ENCODE results near the gene GSC2. TPM values are rescaled to one million over a fixed set of nuclear protein-coding genes. Genes with fewer than 3 reads are reported as not detected.

GSC2 gene
- polyA plus RNA-seq, 1 donor from 2014 or later = not detected

DNA sequence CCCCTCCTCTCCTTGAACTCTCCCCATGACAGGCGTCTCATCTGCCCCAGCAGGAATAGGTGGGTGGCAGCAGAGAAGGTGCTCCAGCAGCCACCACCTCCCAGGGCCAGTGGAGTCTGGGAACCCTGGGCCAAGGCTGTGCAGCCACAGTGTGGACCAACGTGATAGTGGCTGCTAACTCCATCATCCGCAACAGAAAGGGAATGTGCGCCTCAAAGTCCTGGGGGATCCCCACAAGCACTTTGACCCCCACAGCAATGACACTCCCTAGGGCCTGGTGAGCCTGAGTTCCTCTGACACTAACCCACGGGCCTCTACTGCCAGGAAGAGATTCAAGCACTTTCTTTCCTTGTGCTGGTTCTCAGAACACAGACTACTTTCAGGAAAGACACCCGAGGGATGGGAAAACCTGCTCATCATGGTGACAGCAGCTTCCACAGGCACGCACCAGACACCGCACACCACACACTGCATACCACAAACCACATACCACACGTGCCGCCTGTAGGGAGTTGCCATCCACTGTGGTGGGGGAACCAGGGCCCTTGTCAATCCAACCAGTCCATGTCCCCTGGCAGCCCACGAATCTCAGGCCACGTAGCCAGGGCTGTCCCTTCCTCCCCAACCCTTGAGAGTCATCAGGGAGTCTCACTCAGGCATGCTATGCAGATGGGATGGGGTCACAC is 31.8 kb upstream of the GSC2 start:
- Mint-ChIP-seq H3K4me1 (peaks cover 7 to 14% (median 14%) of the 10 kb centered on the region in 3 donors), H3K4me3 (peak overlapping the region in 2 of 4 donors; percentile 39 to 56), H3K27me3 (peaks cover 2% of the 10 kb centered on the region), H3K36me3 (no peaks in the 10 kb centered on the region), H3K27ac (peak overlapping the region in 1 of 3 donors; percentile 61), H3K9me3 (no peaks in the 10 kb centered on the region)

GRCh38 chr22:19180740-19181410 is 30.8 kb upstream of the GSC2 start:
- H3K27ac Mint-ChIP-seq = peak overlapping the region in 1 of 3 donors; percentile 50
- peak overlapping the region in 1 of 4 donors; percentile 100 for H3K4me3 Mint-ChIP-seq
- peaks cover 2% of the 10 kb centered on the region for H3K27me3 Mint-ChIP-seq
- H3K9me3 Mint-ChIP-seq = no peaks in the 10 kb centered on the region
- no peaks in the 10 kb centered on the region for H3K36me3 Mint-ChIP-seq
- H3K4me1 Mint-ChIP-seq = peaks cover 9 to 14% (median 14%) of the 10 kb centered on the region in 3 donors

DNA sequence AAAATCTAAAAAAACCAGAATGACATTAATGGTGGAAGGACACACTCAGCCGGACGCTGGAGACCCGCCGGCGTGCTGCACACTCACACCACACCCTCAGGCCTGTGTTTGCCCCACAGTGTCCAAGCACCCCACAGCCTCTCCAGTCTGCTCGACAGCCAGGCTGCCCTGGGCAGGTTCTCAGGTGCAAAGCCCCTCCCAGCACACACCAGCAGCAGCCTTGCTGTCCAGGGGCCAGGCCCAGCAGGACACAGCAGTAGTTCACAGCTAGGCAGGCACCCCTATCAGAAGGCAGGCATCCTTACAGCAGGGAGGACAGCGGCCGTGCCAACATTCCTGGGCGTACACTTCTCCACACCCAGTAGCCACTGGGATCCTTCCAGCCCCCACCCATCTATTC is 30.1 kb upstream of the GSC2 start:
- peak overlapping the region in 1 of 4 donors; percentile 100 for H3K4me3 Mint-ChIP-seq
- H3K27ac Mint-ChIP-seq = peak overlapping the region in 1 of 3 donors; percentile 98
- H3K36me3 Mint-ChIP-seq = no peaks in the 10 kb centered on the region
- peaks cover 2% of the 10 kb centered on the region for H3K27me3 Mint-ChIP-seq
- H3K4me1 Mint-ChIP-seq = peaks cover 9 to 14% (median 14%) of the 10 kb centered on the region in 3 donors
- H3K9me3 Mint-ChIP-seq = no peaks in the 10 kb centered on the region

GRCh38 chr22:19179497-19180048 is 29.5 kb upstream of the GSC2 start:
- Mint-ChIP-seq H3K36me3 (no peaks in the 10 kb centered on the region), H3K9me3 (no peaks in the 10 kb centered on the region), H3K4me3 (peak overlapping the region; percentile 82 to 100 (median 95)), H3K4me1 (peaks cover 10 to 15% (median 14%) of the 10 kb centered on the region in 3 donors), H3K27ac (peak overlapping the region; percentile 64 to 98 (median 74)), H3K27me3 (peaks cover 2% of the 10 kb centered on the region)

DNA sequence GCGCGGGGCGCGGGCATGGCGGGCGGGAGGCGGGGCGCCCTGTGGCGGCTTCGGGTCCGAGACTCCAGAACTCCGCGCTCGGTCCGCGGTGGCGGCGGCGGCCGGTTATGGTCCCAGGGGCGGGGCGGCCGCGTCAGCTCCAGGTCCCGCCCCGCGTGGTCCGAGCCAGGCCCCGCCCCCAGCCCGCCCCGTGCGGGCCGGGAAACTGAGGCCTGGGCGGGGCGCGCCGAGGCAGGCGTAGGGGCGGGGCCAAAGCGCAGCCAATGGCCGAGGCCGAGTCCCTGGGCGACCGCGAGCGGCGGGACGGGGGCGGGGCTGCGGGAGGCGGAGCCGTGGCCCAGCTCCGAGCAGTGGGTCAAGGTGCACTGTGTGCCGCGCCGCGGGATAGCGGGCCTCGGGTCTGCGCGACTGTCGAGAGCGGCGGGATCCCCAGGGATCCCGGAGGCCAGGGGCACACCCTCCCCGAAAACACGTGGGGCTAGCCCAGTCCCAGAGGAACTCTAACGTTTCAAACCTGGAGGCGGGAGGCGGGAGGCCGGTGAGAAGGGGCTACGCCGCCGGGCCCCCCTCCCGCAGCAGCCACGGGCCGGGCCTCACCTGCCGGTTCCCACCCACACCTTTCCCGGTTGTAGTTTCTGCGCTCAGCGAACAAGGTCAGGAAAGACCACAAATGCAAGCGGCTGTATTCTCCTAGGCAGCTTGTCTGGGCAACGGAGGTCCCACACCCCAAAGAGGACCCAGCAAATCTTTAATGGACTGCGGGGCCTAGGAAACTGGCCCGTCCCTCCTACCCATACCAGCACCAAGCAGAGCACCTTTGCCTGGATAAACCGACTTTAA is 28.8 kb upstream of the GSC2 start, which contains the start of gene SLC25A1:
SLC25A1 (minus strand) TSS at position 80 of the 840 bp plus-strand sequence; CDS start at position 17, 63 bp downstream.
- Mint-ChIP-seq H3K4me1 (peaks cover 15 to 22% (median 20%) of the 10 kb centered on the region in 3 donors), H3K27ac (peak within 1 kb of the TSS; percentile 64 to 98 (median 74)), H3K27me3 (peaks cover 2% of the 10 kb centered on the region), H3K4me3 (peak within 1 kb of the TSS; percentile 82 to 100 (median 95)), H3K36me3 (no peaks in the 10 kb centered on the region), H3K9me3 (no peaks in the 10 kb centered on the region)

DNA sequence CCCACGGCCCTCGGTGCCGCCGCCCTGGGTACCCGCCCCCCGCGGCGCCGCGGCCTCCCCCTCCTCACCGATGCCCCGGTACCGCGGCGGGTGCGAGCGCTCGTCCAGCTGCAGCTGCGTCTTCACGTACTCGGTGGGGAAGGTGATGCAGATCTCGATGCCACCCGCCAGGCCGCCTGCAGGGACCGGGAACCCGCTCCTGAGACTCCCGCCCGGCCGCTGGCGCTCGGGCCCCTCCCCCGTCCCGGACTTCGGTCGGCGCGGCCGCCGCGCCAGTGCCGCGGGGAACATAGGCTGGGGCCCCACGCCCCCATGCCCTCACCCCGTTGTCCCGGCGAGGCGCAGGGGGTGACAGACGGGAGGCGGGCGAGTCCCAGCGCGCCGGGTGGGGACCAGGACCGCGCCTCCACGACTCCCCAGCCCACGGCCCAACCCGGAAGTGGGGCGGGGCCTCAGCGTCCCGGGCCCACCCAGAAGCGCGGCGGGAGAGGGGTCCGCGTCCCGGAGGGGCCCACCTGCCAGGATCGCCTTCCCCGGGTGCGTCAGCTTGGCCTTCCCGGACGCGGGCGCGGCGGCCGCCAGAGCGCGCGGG is 28.1 kb upstream of the GSC2 start:
- peaks cover 2% of the 10 kb centered on the region for H3K27me3 Mint-ChIP-seq
- H3K9me3 Mint-ChIP-seq = no peaks in the 10 kb centered on the region
- H3K36me3 Mint-ChIP-seq = no peaks in the 10 kb centered on the region
- peaks cover 21 to 22% (median 22%) of the 10 kb centered on the region in 3 donors for H3K4me1 Mint-ChIP-seq
- H3K4me3 Mint-ChIP-seq = peak overlapping the region in 2 of 4 donors; percentile 47 to 63
- H3K27ac Mint-ChIP-seq = no peak overlapping the region

DNA sequence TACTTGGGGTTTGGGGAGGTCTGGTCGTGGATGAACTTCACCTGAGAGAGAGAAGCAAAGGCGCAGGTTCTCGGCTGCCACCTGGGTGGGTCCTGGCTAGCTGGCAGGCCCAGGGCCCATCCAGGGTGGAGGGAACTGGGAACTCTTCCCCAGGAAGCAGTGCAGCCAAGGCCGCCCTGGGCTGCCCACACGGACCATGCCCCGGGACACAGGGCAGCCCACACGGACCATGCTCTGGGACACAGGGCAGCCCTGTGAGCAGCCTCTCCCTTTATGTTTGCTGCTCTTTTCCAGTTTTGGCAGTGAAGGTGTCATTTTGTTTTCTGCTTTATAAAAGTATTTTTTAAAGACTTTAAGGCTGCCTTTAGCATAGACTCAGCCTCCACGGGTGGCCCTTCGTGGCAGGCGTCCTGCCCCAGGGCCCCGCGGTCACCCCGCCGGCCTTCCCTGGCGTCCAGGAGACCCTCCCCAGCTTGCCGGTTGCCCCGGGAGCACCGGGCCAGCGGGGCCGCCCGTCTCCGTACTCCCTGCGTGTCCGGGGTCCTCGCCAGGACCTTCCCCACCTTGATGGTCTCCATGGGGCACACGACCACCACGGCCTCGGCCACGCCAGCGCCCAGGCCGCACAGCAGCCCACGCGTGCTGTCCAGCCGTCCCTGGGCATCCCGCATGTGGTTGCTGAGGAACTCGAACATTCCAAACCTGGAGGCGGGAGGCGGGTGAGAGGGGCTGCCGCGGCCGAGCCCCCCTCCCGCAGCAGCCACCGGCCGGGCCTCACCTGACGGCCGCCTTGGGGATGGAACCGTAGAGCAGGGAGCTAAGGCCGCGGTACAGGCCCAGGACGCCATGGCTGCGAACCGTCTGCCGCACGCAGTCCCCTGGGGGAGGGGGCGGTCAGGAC is 27.3 kb upstream of the GSC2 start:
- Mint-ChIP-seq H3K27ac (peak overlapping the region in 1 of 3 donors; percentile 53), H3K4me1 (peaks cover 23 to 26% (median 24%) of the 10 kb centered on the region in 3 donors), H3K4me3 (peak overlapping the region; percentile 63 to 76 (median 68)), H3K27me3 (peaks cover 2% of the 10 kb centered on the region), H3K36me3 (no peaks in the 10 kb centered on the region), H3K9me3 (no peaks in the 10 kb centered on the region)

- H3K9me3 Mint-ChIP-seq = no peaks in the 10 kb centered on the region
- H3K36me3 Mint-ChIP-seq = no peaks in the 10 kb centered on the region
- peaks cover 20 to 28% (median 23%) of the 10 kb centered on the region in 3 donors for H3K4me1 Mint-ChIP-seq
- peaks cover 2% of the 10 kb centered on the region for H3K27me3 Mint-ChIP-seq
- H3K4me3 Mint-ChIP-seq = peak overlapping the region in 3 of 4 donors; percentile 63 to 76 (median 67)
- peak overlapping the region in 2 of 3 donors; percentile 31 to 53 for H3K27ac Mint-ChIP-seq
Observed at GRCh38 chr22:19176732-19177131, 26.6 kb upstream of the GSC2 start.

DNA sequence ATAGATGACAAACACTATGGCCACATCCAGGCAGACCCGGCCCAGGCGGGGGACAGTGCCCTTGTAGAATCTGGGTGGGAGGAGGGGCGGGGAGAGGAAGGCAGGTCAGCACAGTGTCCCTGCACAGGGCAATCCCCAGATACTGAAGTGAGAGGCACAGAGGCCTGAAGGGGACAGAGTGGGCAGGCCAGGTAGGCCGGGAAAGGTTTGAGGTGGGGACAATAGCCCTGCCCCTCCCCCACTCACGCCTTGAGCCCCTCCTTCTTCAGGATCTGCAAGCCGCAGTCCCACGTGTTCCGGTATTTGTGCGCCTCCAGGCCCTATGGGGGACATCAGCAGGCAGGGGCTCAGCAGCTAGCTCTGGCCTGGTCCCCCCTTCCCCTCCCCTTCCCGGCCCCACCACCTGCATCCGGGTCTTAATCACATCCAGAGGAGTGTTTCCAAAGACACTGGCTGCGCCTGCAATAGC is 26.1 kb upstream of the GSC2 start:
- peaks cover 19 to 28% (median 27%) of the 10 kb centered on the region in 3 donors for H3K4me1 Mint-ChIP-seq
- H3K27ac Mint-ChIP-seq = peak overlapping the region in 2 of 3 donors; percentile 31 to 53
- H3K36me3 Mint-ChIP-seq = no peaks in the 10 kb centered on the region
- no peaks in the 10 kb centered on the region for H3K9me3 Mint-ChIP-seq
- peaks cover 2% of the 10 kb centered on the region for H3K27me3 Mint-ChIP-seq
- H3K4me3 Mint-ChIP-seq = peak overlapping the region in 3 of 4 donors; percentile 57 to 76 (median 63)

- H3K36me3 Mint-ChIP-seq = no peaks in the 10 kb centered on the region
- peaks cover 2% of the 10 kb centered on the region for H3K27me3 Mint-ChIP-seq
- peak overlapping the region in 3 of 4 donors; percentile 27 to 76 (median 57) for H3K4me3 Mint-ChIP-seq
- H3K4me1 Mint-ChIP-seq = peaks cover 22 to 32% (median 27%) of the 10 kb centered on the region in 3 donors
- no peaks in the 10 kb centered on the region for H3K9me3 Mint-ChIP-seq
- peak overlapping the region in 2 of 3 donors; percentile 19 to 53 for H3K27ac Mint-ChIP-seq
Observed at GRCh38 chr22:19175602-19176174, 25.6 kb upstream of the GSC2 start.

DNA sequence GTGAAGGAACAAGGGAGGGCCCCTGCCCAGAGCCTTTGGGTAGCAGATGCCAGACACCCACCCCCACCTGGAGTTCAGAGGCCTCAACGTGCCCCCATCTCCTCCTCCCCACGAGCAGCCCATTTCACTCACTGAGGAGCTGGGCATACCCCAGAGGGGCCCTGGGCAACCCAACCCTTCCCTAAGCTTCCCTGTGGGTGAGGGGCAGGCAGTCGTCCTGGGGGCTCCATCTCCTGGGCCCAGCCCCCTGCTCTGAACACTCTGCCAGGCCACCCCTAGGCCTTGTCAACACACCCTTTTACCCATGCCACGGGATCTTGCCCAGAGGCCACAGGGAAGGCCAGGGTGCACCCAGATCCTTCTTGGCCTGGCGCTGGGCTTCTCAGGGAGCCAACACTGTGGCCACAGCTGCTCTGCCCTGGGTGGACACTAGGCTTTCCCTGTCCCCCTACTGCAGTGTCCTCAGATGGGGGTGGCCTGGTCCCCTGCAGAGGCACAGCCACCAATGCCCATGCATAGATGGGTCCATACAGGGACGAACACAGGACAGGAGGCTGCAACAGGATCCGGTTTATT is 25.0 kb upstream of the GSC2 start:
- no peaks in the 10 kb centered on the region for H3K9me3 Mint-ChIP-seq
- peaks cover 25 to 36% (median 27%) of the 10 kb centered on the region in 3 donors for H3K4me1 Mint-ChIP-seq
- peak overlapping the region; percentile 17 to 93 (median 50) for H3K4me3 Mint-ChIP-seq
- H3K27me3 Mint-ChIP-seq = peaks cover 5% of the 10 kb centered on the region
- H3K27ac Mint-ChIP-seq = peak overlapping the region in 2 of 3 donors; percentile 19 to 31
- H3K36me3 Mint-ChIP-seq = no peaks in the 10 kb centered on the region

GRCh38 chr22:19174106-19175025 is 24.3 kb upstream of the GSC2 start:
- Mint-ChIP-seq H3K27ac (peak overlapping the region in 2 of 3 donors; percentile 95), H3K36me3 (no peaks in the 10 kb centered on the region), H3K4me3 (peak overlapping the region; percentile 73 to 94 (median 92)), H3K27me3 (peaks cover 9% of the 10 kb centered on the region), H3K4me1 (peaks cover 24 to 36% (median 24%) of the 10 kb centered on the region in 3 donors), H3K9me3 (no peaks in the 10 kb centered on the region)
